Activated T-cell treated with anti-CD3 and anti-CD28 coated beads, Interleukin-2, amount 50 U/mL, for 4 hours (primary cell): ENCODE data around the gene ARL13B. TPM values are rescaled to one million over a fixed set of nuclear protein-coding genes. Genes with fewer than 3 reads are reported as not detected.
A peak's percentile ranks its signal among the peaks of the same experiment; 100 is the strongest.
"Not testable (repeated sequence)": the region's sequence is repeated elsewhere in the genome, so short reads cannot be mapped to it uniquely, and the experiment has no call there.

Experiments used
- ATAC-seq, 2 donors: fragments of 200-7000 bp; cut with Tn5 transposase; one replicate each; pipeline ENCODE4 v1.10.0; 2021
- DNase-seq: peaks from one replicate; pipeline ENCODE4 v3.0.0-alpha.2; 2020
- H3K27me3 Mint-ChIP-seq: one replicate; pipeline ENCODE4 v1.8.0; 2021; ENCODE audit warnings: low read depth, mixed read lengths
- H3K36me3 Mint-ChIP-seq: one replicate; pipeline ENCODE4 v1.8.0; 2022; ENCODE audit warnings: mixed read lengths; ENCODE audit not compliant: insufficient read depth
- H3K4me1 Mint-ChIP-seq: one replicate; pipeline ENCODE4 v1.8.0; 2021; ENCODE audit warnings: low read depth, mixed read lengths
- H3K4me3 Mint-ChIP-seq: one replicate; pipeline ENCODE4 v1.8.0; 2021; ENCODE audit warnings: mild to moderate bottlenecking, moderate library complexity, mixed read lengths
- H3K9me3 Mint-ChIP-seq: one replicate; pipeline ENCODE4 v1.8.0; 2021; ENCODE audit warnings: mixed read lengths
- total RNA-seq, 3 donors: library from RNA; stranded (reverse); gene quantifications; one replicate each; pipeline ENCODE4 v1.2.1, GENCODE V29; 2021

The ARL13B gene
- total RNA-seq, 3 donors from 2014 or later = 9.0 to 13.0 (median 11.6) TPM

DNA sequence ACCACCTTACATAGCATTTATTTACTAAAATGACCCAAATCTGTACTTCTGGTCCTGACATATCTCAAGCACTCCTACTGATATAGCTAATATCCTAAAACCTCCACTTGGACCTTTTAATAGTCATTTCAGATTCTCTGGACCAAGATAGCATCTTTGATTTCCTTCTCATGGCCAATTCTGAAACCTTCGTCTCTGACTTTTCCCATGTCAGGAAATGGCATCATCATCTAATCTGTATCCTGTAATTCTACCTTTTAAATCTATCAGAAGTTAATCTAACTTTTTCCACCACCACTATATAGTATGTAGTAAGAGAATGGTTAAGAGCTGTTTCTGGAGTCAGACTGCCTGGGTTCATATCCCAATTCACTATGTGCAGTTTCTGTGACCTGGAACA lies 32.2 kb downstream of the ARL13B start:
- no peaks in the 10 kb centered on the region for H3K27me3 Mint-ChIP-seq
- peaks cover 24% of the 10 kb centered on the region for H3K4me1 Mint-ChIP-seq
- H3K4me3 Mint-ChIP-seq = peak overlapping the region; percentile 9
- ATAC-seq (no peak), DNase-seq (no peak)
- H3K9me3 Mint-ChIP-seq = no peaks in the 10 kb centered on the region
- H3K36me3 Mint-ChIP-seq = no peaks in the 10 kb centered on the region

DNA sequence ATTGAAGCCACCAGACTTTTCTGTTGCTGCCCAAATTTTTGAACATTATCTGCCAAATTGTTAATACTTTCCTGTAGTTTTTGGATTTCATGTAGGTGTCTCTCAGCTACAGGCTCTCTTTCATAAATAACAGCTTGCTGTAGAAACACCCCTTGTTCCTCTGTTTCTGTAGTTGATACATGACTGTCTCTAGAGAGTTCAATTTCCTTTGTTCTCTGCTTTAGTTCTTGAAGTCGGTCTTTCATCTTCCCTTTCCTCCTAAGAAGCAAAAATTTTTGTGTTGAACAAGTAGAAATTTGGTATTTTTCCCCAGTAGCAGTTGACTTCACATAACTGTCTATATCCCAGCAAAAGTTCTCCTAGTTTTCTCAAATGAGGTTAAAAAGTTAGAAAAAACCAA lies 35.1 kb downstream of the ARL13B start:
- no peak overlapping the region for H3K4me3 Mint-ChIP-seq
- H3K36me3 Mint-ChIP-seq = peaks cover 3% of the 10 kb centered on the region
- peaks cover 24% of the 10 kb centered on the region for H3K4me1 Mint-ChIP-seq
- no peak for DNase-seq
- no peaks in the 10 kb centered on the region for H3K27me3 Mint-ChIP-seq
- ATAC-seq = no peak
- no peaks in the 10 kb centered on the region for H3K9me3 Mint-ChIP-seq

DNA sequence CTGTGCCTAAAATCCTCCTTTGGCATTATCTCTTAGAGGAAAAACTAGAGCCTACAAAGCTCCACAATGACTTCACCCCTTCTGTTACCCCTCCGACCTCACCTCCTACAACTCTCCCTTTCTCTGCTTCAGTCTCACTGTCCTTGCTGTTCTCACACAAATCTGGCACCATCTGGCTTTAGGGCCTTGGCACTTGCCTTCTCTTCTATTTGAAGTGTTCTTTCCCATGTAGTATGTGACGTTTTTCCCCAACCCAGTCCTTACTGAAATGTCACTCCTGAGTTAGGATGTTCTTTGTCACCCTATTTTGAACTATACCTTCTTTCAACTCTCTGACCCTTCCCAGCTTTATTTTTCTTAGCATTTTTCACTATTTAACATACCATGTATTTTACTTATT lies 39.7 kb downstream of the ARL13B start:
- H3K4me3 Mint-ChIP-seq = no peak overlapping the region
- H3K27me3 Mint-ChIP-seq = no peaks in the 10 kb centered on the region
- DNase-seq = no peak
- ATAC-seq = no peak
- peaks cover 3% of the 10 kb centered on the region for H3K36me3 Mint-ChIP-seq
- H3K9me3 Mint-ChIP-seq = no peaks in the 10 kb centered on the region
- peaks cover 5% of the 10 kb centered on the region for H3K4me1 Mint-ChIP-seq

DNA sequence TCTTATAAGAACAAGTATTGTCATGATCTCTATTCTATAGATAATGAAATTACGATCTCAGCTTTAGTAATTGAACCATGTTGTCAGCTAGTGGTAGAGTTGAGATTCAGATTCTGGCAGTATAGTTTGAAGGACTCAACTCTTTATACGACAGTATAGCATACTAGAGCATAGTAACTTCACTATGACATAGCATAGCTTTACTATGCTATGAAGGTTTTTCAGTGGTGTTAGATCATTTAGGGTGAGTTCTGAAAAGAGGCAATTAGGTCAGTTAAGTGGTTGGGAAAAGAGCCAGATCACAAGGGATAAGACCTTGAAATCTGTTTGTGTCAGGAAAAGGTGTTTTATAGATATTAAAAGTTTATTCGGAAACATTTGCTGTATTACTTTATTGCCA lies 40.3 kb downstream of the ARL13B start:
- Mint-ChIP-seq H3K4me1 (no peaks in the 10 kb centered on the region), H3K36me3 (peaks cover 3% of the 10 kb centered on the region), H3K9me3 (no peaks in the 10 kb centered on the region), H3K4me3 (no peak overlapping the region), H3K27me3 (no peaks in the 10 kb centered on the region)
- DNase-seq (no peak), ATAC-seq (no peak)

DNA sequence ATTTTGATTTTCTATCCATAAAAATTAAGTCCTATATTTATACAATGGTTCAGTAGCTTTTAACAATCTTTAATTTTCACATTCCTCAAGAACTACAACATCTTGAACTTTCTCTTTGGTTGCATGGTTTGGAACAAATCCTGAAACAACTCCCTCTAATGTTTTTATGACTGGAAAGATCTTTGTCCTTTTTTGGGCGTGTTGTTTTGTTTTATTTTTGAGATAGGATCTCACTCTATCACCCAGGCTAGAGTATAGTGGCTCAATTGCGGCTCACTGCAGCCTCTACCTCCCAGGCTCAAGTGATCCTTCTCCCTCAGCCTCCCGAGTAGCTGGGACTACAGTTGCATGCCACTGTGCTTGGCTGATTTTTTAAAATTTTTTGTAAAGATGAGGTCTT lies 44.4 kb downstream of the ARL13B start:
- Mint-ChIP-seq H3K27me3 (no peaks in the 10 kb centered on the region), H3K36me3 (no peaks in the 10 kb centered on the region), H3K9me3 (no peaks in the 10 kb centered on the region), H3K4me3 (no peak overlapping the region), H3K4me1 (no peaks in the 10 kb centered on the region)
- no peak for DNase-seq
- ATAC-seq = no peak

DNA sequence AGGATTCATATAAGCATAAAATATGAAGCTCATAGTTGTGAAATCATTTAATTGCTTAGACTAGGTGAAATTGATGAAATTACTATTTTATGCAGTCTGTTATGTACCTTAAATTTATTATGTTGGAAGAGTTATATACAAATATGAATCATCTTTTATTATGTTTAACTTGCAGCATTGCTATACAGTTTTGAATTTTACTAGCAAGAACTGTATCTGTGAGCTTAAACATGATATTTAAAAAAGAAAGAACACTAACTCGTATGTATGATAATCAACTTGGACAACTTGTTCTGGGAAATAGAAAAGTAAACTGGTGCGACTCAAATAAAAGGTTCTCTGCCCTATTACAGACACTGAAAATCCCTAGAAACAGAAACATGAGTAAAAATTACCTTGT lies 46.7 kb downstream of the ARL13B start:
- no peak for DNase-seq
- H3K36me3 Mint-ChIP-seq = no peaks in the 10 kb centered on the region
- no peaks in the 10 kb centered on the region for H3K9me3 Mint-ChIP-seq
- H3K27me3 Mint-ChIP-seq = no peaks in the 10 kb centered on the region
- no peak for ATAC-seq
- no peaks in the 10 kb centered on the region for H3K4me1 Mint-ChIP-seq
- H3K4me3 Mint-ChIP-seq = no peak overlapping the region

DNA sequence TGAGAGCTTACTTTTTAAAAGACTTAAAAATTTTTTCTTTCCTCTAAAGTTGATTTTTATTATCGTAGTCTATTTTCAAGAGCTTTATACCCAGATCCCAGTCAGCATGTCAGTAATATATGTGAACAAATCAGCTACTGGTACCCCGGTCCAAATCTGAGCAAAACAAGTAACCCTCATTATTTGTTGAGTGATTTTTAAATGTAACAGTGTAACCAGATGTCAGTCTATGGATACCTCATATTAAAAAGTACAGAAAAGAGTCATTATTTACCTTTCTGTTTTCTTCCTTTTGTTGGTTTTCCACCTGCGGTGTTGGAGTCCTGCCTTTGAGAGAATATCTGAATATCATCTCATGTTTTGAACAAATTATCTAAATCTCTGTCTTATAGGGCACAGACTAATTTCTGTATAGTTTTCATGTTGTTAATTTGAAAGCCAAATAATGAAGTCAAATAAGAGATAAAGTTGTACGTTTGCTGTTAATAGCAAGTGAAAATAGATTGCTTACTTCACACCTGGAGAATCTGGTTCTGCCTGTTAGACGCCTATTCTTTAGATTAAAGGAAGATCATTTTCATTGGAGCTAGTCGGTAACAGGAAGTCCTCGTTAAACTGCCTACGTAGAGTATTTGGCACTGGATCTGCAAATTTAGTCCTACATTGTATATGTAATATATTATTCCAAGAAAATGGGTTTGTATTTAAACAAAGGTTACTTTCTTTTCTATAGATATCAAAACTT lies 48.3 kb downstream of the ARL13B start, which contains the start of gene STX19:
Gene STX19 (minus strand): TSS at position 505 of the 745 bp plus-strand sequence. CDS start 13,328 bp downstream, outside the sequence.
- Mint-ChIP-seq H3K27me3 (no peaks in the 10 kb centered on the region), H3K4me1 (no peaks in the 10 kb centered on the region), H3K9me3 (no peaks in the 10 kb centered on the region), H3K4me3 (no peak within 1 kb of the TSS), H3K36me3 (no peaks in the 10 kb centered on the region)
- DNase-seq (no peak), ATAC-seq (no peak)

DNA sequence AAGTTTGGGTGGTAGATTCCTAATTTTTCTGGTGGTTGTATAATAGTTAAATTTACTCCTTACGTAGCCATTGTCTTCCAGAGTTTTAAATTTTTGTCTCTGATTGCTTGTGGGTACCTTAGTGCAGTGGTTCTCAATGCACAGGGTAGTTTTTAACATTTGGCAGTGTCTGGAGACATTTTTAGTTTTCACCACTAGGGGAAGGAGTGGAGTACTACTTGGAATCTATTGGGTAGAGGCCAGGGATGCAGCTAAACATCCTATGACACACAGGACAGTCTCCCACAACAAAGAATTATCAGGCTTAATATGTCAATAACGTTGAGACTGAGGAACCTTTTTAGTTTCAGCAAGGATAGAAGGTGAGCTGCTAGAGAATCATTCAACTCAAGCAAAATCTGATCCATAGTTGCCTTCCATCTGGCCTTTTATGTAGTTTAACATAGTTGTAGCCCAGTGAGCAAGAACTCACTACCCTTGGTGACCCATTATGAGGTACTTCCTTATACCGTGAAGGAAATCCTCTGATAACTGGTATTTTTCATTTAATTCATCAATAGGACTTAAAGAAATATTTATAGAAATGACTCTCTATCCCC lies 57.1 kb downstream of the ARL13B start:
- DNase-seq (no peak), ATAC-seq (no peak)
- no peaks in the 10 kb centered on the region for H3K4me1 Mint-ChIP-seq
- no peaks in the 10 kb centered on the region for H3K27me3 Mint-ChIP-seq
- H3K9me3 Mint-ChIP-seq = no peaks in the 10 kb centered on the region
- H3K36me3 Mint-ChIP-seq = peaks cover 5% of the 10 kb centered on the region
- H3K4me3 Mint-ChIP-seq = no peak overlapping the region

DNA sequence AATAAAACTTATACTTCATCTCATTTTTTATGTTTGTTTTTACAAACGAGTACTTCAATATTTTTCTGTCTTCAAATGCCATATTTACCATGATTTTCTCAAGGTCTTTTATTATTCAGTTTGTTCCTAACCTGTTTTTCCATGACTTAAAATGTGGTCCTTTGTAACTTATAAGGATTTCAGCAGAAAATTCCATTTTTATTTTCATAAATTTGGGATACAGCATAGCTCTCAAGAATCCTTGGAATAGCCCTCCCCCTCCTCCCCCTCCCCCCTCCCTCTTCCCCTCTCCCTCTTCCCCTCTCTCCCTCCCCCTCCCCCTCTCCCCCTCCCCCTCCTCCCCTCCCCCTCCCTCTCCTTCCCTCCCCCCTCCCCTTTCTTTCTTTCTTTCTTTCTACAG lies 63.3 kb downstream of the ARL13B start:
- DNase-seq = no peak
- no peak for ATAC-seq
- no peaks in the 10 kb centered on the region for H3K9me3 Mint-ChIP-seq
- H3K27me3 Mint-ChIP-seq = no peaks in the 10 kb centered on the region
- peaks cover 2% of the 10 kb centered on the region for H3K36me3 Mint-ChIP-seq
- no peaks in the 10 kb centered on the region for H3K4me1 Mint-ChIP-seq
- no peak overlapping the region for H3K4me3 Mint-ChIP-seq

DNA sequence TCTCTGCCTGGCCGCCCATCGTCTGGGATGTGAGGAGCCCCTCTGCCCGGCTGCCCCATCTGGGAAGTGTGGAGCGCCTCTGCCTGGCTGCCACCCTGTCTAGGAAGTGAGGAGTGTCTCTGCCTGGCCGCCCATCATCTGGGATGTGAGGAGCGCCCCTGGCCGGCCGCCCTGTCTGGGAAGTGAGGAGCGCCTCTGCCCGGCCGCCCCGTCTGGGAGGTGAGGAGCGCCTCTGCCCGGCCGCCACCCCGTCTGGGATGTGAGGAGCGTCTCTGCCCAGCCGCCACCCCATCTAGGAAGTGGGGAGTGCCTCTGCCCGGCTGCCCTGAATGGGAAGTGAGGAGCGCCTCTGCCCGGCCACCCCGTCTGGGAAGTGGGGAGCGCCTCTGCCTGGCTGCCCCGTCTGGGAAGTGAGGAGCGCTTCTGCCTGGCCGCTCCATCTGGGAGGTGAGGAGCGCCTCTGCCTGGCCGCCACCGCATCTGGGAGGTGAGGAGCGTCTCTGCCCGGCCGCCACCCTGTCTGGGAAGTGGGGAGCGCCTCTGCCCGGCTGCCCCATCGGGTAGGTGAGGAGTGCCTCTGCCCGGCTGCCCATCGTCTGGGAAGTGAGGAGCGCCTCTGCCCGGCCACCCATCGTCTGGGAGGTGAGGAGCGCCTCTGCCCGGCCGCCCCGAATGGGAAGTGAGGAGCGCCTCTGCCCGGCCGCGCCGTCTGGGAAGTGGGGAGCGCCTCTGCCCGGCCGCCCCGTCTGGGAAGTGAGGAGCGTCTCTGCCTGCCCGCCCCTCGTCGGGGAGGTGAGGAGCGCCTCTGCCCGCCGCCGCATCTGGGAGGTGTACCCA lies 64.4 kb downstream of the ARL13B start:
- H3K9me3 Mint-ChIP-seq, DNase-seq, H3K4me1 Mint-ChIP-seq, H3K27me3 Mint-ChIP-seq, H3K4me3 Mint-ChIP-seq, ATAC-seq, H3K36me3 Mint-ChIP-seq: not testable (repeated sequence)

DNA sequence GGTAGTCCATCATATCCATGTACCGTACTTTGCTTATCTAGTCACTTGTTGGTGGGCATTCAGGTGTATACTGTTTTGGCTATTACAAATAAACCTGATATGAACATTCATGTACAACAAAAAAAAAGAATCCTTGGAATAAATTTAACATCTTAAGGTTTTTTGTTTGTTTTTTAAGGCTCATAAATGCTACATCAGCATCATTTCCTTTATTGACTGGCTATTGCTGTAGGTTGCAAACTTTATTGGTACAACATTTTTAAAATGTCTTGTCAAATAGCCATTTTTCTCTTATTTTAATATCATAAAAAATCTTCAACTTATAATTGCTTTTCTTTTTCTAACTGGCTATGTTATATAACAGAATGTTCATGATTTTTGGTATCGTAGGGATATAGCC lies 66.6 kb downstream of the ARL13B start:
- Mint-ChIP-seq H3K4me3 (no peak overlapping the region), H3K36me3 (peaks cover 2% of the 10 kb centered on the region), H3K9me3 (no peaks in the 10 kb centered on the region), H3K27me3 (no peaks in the 10 kb centered on the region), H3K4me1 (no peaks in the 10 kb centered on the region)
- no peak for ATAC-seq
- DNase-seq = no peak

DNA sequence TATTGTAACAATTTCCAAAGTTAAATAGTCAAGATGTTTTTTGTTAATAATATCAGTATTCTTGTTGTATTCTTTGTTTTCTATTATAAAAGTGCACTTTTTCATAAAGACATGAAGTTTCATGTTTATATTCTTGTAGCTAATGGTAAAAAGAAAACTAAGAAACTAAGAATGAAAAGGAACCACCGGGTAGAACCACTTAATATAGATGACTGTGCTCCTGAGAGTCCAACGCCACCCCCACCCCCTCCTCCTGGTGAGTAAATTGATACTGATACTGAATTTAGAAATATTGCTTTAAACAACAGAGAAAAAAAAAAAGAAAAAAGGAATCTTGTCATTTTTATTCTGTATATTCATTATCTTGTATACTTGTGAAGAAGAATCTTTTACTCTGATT lies 69.3 kb downstream of the ARL13B start:
- Mint-ChIP-seq H3K27me3 (no peaks in the 10 kb centered on the region), H3K4me1 (no peaks in the 10 kb centered on the region), H3K4me3 (no peak overlapping the region), H3K9me3 (no peaks in the 10 kb centered on the region), H3K36me3 (no peaks in the 10 kb centered on the region)
- DNase-seq = no peak
- ATAC-seq = no peak

DNA sequence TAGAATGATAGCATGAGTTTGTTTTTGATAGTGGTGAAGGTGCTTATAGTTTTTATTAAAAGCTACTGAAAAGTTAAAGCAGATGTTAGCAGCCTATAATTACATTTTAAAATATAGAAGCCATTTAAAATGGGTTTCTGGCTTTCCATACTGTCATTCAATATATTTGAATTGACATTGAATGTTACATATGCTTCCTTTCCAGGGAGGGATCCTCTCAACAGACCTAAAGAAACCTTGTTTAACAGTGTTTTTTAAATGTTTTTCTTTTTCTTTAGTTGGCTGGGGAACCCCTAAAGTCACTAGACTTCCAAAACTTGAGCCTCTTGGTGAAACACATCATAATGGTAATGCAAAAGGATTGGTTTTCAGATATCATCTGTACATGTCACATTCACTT lies 70.6 kb downstream of the ARL13B start:
- H3K4me1 Mint-ChIP-seq = no peaks in the 10 kb centered on the region
- H3K36me3 Mint-ChIP-seq = no peaks in the 10 kb centered on the region
- H3K9me3 Mint-ChIP-seq = no peaks in the 10 kb centered on the region
- ATAC-seq (no peak), DNase-seq (no peak)
- H3K4me3 Mint-ChIP-seq = no peak overlapping the region
- no peaks in the 10 kb centered on the region for H3K27me3 Mint-ChIP-seq

DNA sequence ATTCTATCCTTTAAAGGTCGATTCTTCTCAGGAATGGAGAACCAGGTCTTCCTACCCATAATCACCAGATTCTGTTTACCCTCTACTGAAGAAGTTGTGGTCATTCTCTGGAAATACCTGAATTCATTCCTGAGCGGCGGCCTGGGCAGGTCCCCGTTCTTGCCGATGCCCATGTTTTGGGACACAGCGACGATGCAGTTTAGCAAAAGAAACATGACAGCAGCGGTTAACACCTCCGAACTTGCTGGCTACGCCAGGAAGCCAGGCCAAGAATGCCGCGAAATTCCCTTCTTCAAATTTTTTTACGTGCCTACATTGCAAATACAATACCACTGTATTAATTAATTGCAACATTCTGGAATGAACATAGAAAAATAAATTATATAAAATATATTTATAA lies 81.3 kb downstream of the ARL13B start:
- ATAC-seq (no peak), DNase-seq (no peak)
- no peaks in the 10 kb centered on the region for H3K27me3 Mint-ChIP-seq
- peaks cover 13% of the 10 kb centered on the region for H3K36me3 Mint-ChIP-seq
- peaks cover 34% of the 10 kb centered on the region for H3K4me1 Mint-ChIP-seq
- H3K9me3 Mint-ChIP-seq = no peaks in the 10 kb centered on the region
- H3K4me3 Mint-ChIP-seq = no peak overlapping the region
